Immature natural killer cell (primary cell): ENCODE measurements around the gene STAC3. TPM values are rescaled to one million over a fixed set of nuclear protein-coding genes. Genes with fewer than 3 reads are reported as not detected.
A peak's percentile ranks its signal among the peaks of the same experiment; 100 is the strongest.

Experiments
- DNase-seq, 3 donors: peaks; one replicate each; pipeline ENCODE4 v3.0.0; 2022; ENCODE audit warnings: mixed read lengths in 1 of 3
- H3K27ac Mint-ChIP-seq, 6 donors: one replicate each; pipeline ENCODE4 v1.8.0; 2020; ENCODE audit warnings: mixed read lengths in 6 of 6, mild to moderate bottlenecking in 5 of 6, inconsistent platforms in 4 of 6, moderate library complexity in 3 of 6
- H3K27me3 Mint-ChIP-seq, 3 donors: one replicate each; pipeline ENCODE4 v1.8.0; 2020 to 2021; ENCODE audit warnings: low read depth in 3 of 3, mild to moderate bottlenecking in 3 of 3, mixed read lengths in 3 of 3, moderate library complexity in 3 of 3, inconsistent platforms in 1 of 3
- H3K36me3 Mint-ChIP-seq, 3 donors: one replicate each; pipeline ENCODE4 v1.8.0; 2020; ENCODE audit warnings: mixed read lengths in 3 of 3, inconsistent platforms in 2 of 3, mild to moderate bottlenecking in 2 of 3
- H3K4me1 Mint-ChIP-seq, 2 donors: one replicate each; pipeline ENCODE4 v1.8.0; 2020; ENCODE audit warnings: inconsistent platforms in 2 of 2, mild to moderate bottlenecking in 2 of 2, mixed read lengths in 2 of 2, moderate library complexity in 1 of 2
- H3K4me3 Mint-ChIP-seq, 5 donors: one replicate each; pipeline ENCODE4 v1.8.0; 2020; ENCODE audit warnings: mild to moderate bottlenecking in 5 of 5, mixed read lengths in 5 of 5, inconsistent platforms in 3 of 5, moderate library complexity in 3 of 5
- H3K9me3 Mint-ChIP-seq, 6 donors: one replicate each; pipeline ENCODE4 v1.8.0; 2020; ENCODE audit warnings: mild to moderate bottlenecking in 6 of 6, mixed read lengths in 6 of 6, inconsistent platforms in 4 of 6, moderate library complexity in 3 of 6
- polyA plus RNA-seq, 3 donors: library from polyadenylated mRNA; unstranded; fragments of 300-500 nt; fragmentation: Illumina TruSeq; gene quantifications; one replicate each; pipeline ENCODE4 v1.2.3, GENCODE V29; 2021

STAC3 gene
- polyA plus RNA-seq, 3 donors from 2014 or later, result not detected

GRCh38 chr12:57266681-57267080, 15.7 kb upstream of the STAC3 start:
- H3K36me3 Mint-ChIP-seq, result peaks cover 18 to 47% (median 28%) of the 10 kb centered on the region in 3 donors
- H3K27ac Mint-ChIP-seq, result peak overlapping the region in 2 of 6 donors; percentile 50 to 56
- H3K4me1 Mint-ChIP-seq, result peaks cover 2 to 11% of the 10 kb centered on the region in 2 donors
- H3K4me3 Mint-ChIP-seq, result no peak overlapping the region
- H3K9me3 Mint-ChIP-seq, result no peaks in the 10 kb centered on the region
- no peak for DNase-seq
- H3K27me3 Mint-ChIP-seq, result peaks cover 0 to 5% (median 0%) of the 10 kb centered on the region in 3 donors

GRCh38 chr12:57263096-57263495, 12.1 kb upstream of the STAC3 start:
- Mint-ChIP-seq H3K27me3 (peaks cover 0 to 5% (median 0%) of the 10 kb centered on the region in 3 donors), H3K27ac (no peak overlapping the region), H3K36me3 (peaks cover 12 to 50% (median 20%) of the 10 kb centered on the region in 3 donors), H3K4me1 (peaks cover 2 to 11% of the 10 kb centered on the region in 2 donors), H3K4me3 (no peak overlapping the region), H3K9me3 (no peaks in the 10 kb centered on the region)
- DNase-seq, result no peak

- no peak overlapping the region for H3K4me3 Mint-ChIP-seq
- no peak overlapping the region for H3K27ac Mint-ChIP-seq
- peaks cover 0 to 5% (median 0%) of the 10 kb centered on the region in 3 donors for H3K27me3 Mint-ChIP-seq
- DNase-seq, result no peak
- H3K4me1 Mint-ChIP-seq, result peaks cover 2 to 11% of the 10 kb centered on the region in 2 donors
- peaks cover 13 to 48% (median 20%) of the 10 kb centered on the region in 3 donors for H3K36me3 Mint-ChIP-seq
- H3K9me3 Mint-ChIP-seq, result no peaks in the 10 kb centered on the region
Observed at GRCh38 chr12:57262126-57262822, 11.3 kb upstream of the STAC3 start.

- peak overlapping the region in 1 of 6 donors; percentile 33 for H3K27ac Mint-ChIP-seq
- H3K9me3 Mint-ChIP-seq, result no peaks in the 10 kb centered on the region
Observed at GRCh38 chr12:57261428-57261865, 10.5 kb upstream of the STAC3 start.

GRCh38 chr12:57260366-57260765, 9.4 kb upstream of the STAC3 start:
- Mint-ChIP-seq H3K4me1 (peaks cover 2 to 11% of the 10 kb centered on the region in 2 donors), H3K36me3 (peaks cover 12 to 58% (median 20%) of the 10 kb centered on the region in 3 donors), H3K27me3 (peaks cover 0 to 5% (median 0%) of the 10 kb centered on the region in 3 donors), H3K27ac (no peak overlapping the region), H3K9me3 (no peaks in the 10 kb centered on the region), H3K4me3 (no peak overlapping the region)
- no peak for DNase-seq

More at GRCh38 chr12:57261428-57261865, 10.5 kb upstream of the STAC3 start:
- Mint-ChIP-seq H3K36me3 (peaks cover 12 to 49% (median 20%) of the 10 kb centered on the region in 3 donors), H3K4me3 (no peak overlapping the region), H3K4me1 (peaks cover 2 to 11% of the 10 kb centered on the region in 2 donors), H3K27me3 (peaks cover 0 to 5% (median 0%) of the 10 kb centered on the region in 3 donors)
- DNase-seq, result no peak

GRCh38 chr12:57258977-57259970, 8.3 kb upstream of the STAC3 start:
- H3K27me3 Mint-ChIP-seq, result peaks cover 0 to 5% (median 0%) of the 10 kb centered on the region in 3 donors
- peaks cover 2 to 11% of the 10 kb centered on the region in 2 donors for H3K4me1 Mint-ChIP-seq
- no peak overlapping the region for H3K27ac Mint-ChIP-seq
- no peak for DNase-seq
- no peak overlapping the region for H3K4me3 Mint-ChIP-seq
- H3K9me3 Mint-ChIP-seq, result no peaks in the 10 kb centered on the region
- peaks cover 4 to 54% (median 20%) of the 10 kb centered on the region in 3 donors for H3K36me3 Mint-ChIP-seq

GRCh38 chr12:57255916-57256315, 4.9 kb upstream of the STAC3 start:
- no peaks in the 10 kb centered on the region for H3K27me3 Mint-ChIP-seq
- no peak for DNase-seq
- peaks cover 7 to 44% (median 24%) of the 10 kb centered on the region in 3 donors for H3K36me3 Mint-ChIP-seq
- H3K9me3 Mint-ChIP-seq, result no peaks in the 10 kb centered on the region
- H3K27ac Mint-ChIP-seq, result no peak overlapping the region
- H3K4me1 Mint-ChIP-seq, result no peaks in the 10 kb centered on the region
- no peak overlapping the region for H3K4me3 Mint-ChIP-seq

- no peak overlapping the region for H3K4me3 Mint-ChIP-seq
- no peaks in the 10 kb centered on the region for H3K9me3 Mint-ChIP-seq
- peaks cover 7 to 35% (median 17%) of the 10 kb centered on the region in 3 donors for H3K36me3 Mint-ChIP-seq
- no peak for DNase-seq
- no peak overlapping the region for H3K27ac Mint-ChIP-seq
- peaks cover 0 to 3% (median 0%) of the 10 kb centered on the region in 3 donors for H3K27me3 Mint-ChIP-seq
- no peaks in the 10 kb centered on the region for H3K4me1 Mint-ChIP-seq
Observed at GRCh38 chr12:57254506-57255280, 3.7 kb upstream of the STAC3 start.

GRCh38 chr12:57250541-57250940, 446 bp downstream of the STAC3 start:
- no peak for DNase-seq
- Mint-ChIP-seq H3K9me3 (no peaks in the 10 kb centered on the region), H3K4me3 (no peak overlapping the region), H3K27ac (peak overlapping the region in 1 of 6 donors; percentile 11), H3K27me3 (peaks cover 0 to 3% (median 2%) of the 10 kb centered on the region in 3 donors), H3K4me1 (no peaks in the 10 kb centered on the region), H3K36me3 (peaks cover 8 to 12% (median 8%) of the 10 kb centered on the region in 3 donors)

GRCh38 chr12:57248934-57249742, 1.8 kb downstream of the STAC3 start:
- Mint-ChIP-seq H3K4me3 (no peak overlapping the region), H3K4me1 (peaks cover 1 to 4% of the 10 kb centered on the region in 2 donors), H3K27ac (peak overlapping the region in 1 of 6 donors; percentile 21), H3K36me3 (peaks cover 4 to 12% (median 8%) of the 10 kb centered on the region in 3 donors), H3K9me3 (no peaks in the 10 kb centered on the region), H3K27me3 (peaks cover 1 to 5% (median 2%) of the 10 kb centered on the region in 3 donors)
- DNase-seq, result no peak

GRCh38 chr12:57247041-57247440, 3.9 kb downstream of the STAC3 start:
- no peak for DNase-seq
- Mint-ChIP-seq H3K27ac (no peak overlapping the region), H3K9me3 (no peaks in the 10 kb centered on the region), H3K4me3 (no peak overlapping the region), H3K27me3 (peaks cover 7 to 20% (median 15%) of the 10 kb centered on the region in 3 donors), H3K36me3 (peaks cover 0 to 9% (median 0%) of the 10 kb centered on the region in 3 donors), H3K4me1 (peaks cover 19 to 21% of the 10 kb centered on the region in 2 donors)

- Mint-ChIP-seq H3K9me3 (no peaks in the 10 kb centered on the region), H3K4me3 (peak overlapping the region in 2 of 5 donors; percentile 26 to 55), H3K4me1 (peaks cover 44 to 49% of the 10 kb centered on the region in 2 donors), H3K27ac (no peak overlapping the region), H3K27me3 (peaks cover 21 to 34% (median 29%) of the 10 kb centered on the region in 3 donors), H3K36me3 (peaks cover 0 to 9% (median 0%) of the 10 kb centered on the region in 3 donors)
- DNase-seq, result no peak
Observed at GRCh38 chr12:57244312-57244696, 6.7 kb downstream of the STAC3 start.
